ENCODE measurements around the gene GSC. TPM values are rescaled to one million over a fixed set of nuclear protein-coding genes. Genes with fewer than 3 reads are reported as not detected.
"Not testable (repeated sequence)": the region's sequence is repeated elsewhere in the genome, so short reads cannot be mapped to it uniquely, and the experiment has no call there.

GSC gene
- total RNA-seq, 2 experiments from 2014 or later = not detected

DNA sequence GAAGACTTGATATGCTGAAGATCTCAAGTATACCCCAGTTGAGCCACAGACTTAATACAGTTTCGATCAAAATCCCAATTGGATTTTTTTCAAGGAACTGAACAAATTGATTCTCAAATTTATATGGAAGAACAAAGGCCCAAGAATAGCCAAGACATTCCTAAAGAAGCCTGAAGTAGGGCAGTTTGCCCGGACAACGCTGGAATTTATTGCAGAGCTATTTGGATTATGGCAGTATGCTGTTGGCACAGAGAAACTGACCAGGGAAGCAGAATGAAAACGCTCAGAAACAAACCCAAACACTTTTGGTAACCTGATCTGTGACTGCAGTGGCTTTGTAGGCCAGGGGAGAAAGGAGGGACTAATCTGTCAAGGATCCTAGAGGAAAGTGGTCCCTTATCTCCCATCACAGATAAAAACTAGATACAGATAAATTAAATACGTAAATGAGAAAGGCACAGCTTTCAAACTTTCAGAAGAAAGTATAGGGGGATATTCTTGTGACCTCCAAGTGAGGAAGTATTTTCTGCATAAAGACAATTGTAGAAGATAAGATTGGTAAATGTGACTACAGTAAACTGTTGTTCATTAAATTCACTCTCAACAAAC is 35.9 kb upstream of the GSC start:
- POLR2A ChIA-PET = interaction anchor here (0.6 kb wide), 1 partner anchor 1176 kb away, joined by 3 read pairs; no protein-coding TSS in a partner anchor
- intact Hi-C loops (cut with micrococcal nuclease; ENCODE audit: unreplicated experiment) = no loop called here
- Histone ChIP-seq H3K4me3 (ENCODE audit: low read depth, low read length, poor library complexity, severe bottlenecking) (no peak overlapping the region), H3K79me2 (ENCODE audit: insufficient read depth, low read depth, low read length) (no peaks in the 10 kb centered on the region), H3K36me3 (ENCODE audit: insufficient read depth, low read length) (no peaks in the 10 kb centered on the region), H4K20me1 (ENCODE audit: insufficient read depth, low read length) (no peaks in the 10 kb centered on the region), H3K4me2 (ENCODE audit: low read length) (no peak overlapping the region), H3K9me3 (ENCODE audit: low read length) (no peaks in the 10 kb centered on the region), H2AFZ (ENCODE audit: low read length) (no peak overlapping the region), H3K9me2 (ENCODE audit: insufficient read depth, low read length) (no peaks in the 10 kb centered on the region), H3K4me1 (ENCODE audit: insufficient read depth, low read length, poor library complexity, severe bottlenecking) (no peaks in the 10 kb centered on the region), H3K27ac (ENCODE audit: low read depth, low read length, poor library complexity, severe bottlenecking) (no peak overlapping the region)
- CTCF ChIA-PET (ENCODE audit: unreplicated experiment) = no interaction called here
- BruUV-seq (replicated peaks) = no TSS peak
- DNase-seq (ENCODE audit: low spot score) = no peak
- no peak for TF ChIP-seq CTCF (conservative IDR thresholded peaks at IDR 0.05; ENCODE audit: low read length)
- TF ChIP-seq EZH2phosphoT487 (IDR thresholded peaks at IDR 0.05; ENCODE audit: borderline replicate concordance, low read depth, low read length) = no peak

DNA sequence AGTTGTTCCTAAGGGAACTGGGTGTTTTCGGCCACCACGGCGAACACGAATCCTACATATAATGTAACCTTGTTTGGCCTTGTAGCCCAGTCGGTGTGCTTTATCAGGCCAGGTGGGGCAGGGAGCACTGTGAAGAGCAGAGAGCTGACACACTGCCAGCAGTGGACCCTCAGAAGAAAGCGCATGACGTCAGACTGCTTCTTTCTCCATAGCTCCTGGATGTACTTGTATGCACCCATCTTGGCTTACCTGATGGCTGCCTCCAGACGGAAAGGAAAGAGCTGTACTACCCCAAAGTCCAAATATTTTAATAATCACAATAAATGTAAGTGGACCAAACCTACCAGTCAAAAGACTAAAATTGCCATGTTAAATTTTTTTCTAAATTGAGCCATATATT is 31.3 kb upstream of the GSC start:
- Histone ChIP-seq H3K9me2 (ENCODE audit: insufficient read depth, low read length) (no peaks in the 10 kb centered on the region), H3K9me3 (ENCODE audit: low read length) (no peaks in the 10 kb centered on the region), H3K79me2 (ENCODE audit: insufficient read depth, low read depth, low read length) (no peaks in the 10 kb centered on the region), H3K4me1 (ENCODE audit: insufficient read depth, low read length, poor library complexity, severe bottlenecking) (no peaks in the 10 kb centered on the region), H3K36me3 (ENCODE audit: insufficient read depth, low read length) (no peaks in the 10 kb centered on the region), H3K4me3 (ENCODE audit: low read depth, low read length, poor library complexity, severe bottlenecking) (no peak overlapping the region), H2AFZ (ENCODE audit: low read length) (no peak overlapping the region), H3K27ac (ENCODE audit: low read depth, low read length, poor library complexity, severe bottlenecking) (no peak overlapping the region), H4K20me1 (ENCODE audit: insufficient read depth, low read length) (no peaks in the 10 kb centered on the region), H3K4me2 (ENCODE audit: low read length) (no peak overlapping the region)
- TF ChIP-seq EZH2phosphoT487 (IDR thresholded peaks at IDR 0.05; ENCODE audit: borderline replicate concordance, low read depth, low read length) (no peak), CTCF (conservative IDR thresholded peaks at IDR 0.05; ENCODE audit: low read length) (no peak)
- DNase-seq (ENCODE audit: low spot score) = no peak
- BruUV-seq (replicated peaks) = no TSS peak
- CTCF ChIA-PET (ENCODE audit: unreplicated experiment) = no interaction called here
- intact Hi-C loops (cut with micrococcal nuclease; ENCODE audit: unreplicated experiment) = no loop called here
- POLR2A ChIA-PET = interaction anchor here (0.7 kb wide), 1 partner anchor 15 kb away, joined by 3 read pairs; no protein-coding TSS in a partner anchor

GRCh38 chr14:94800764-94801163 is 30.9 kb upstream of the GSC start:
- H3K4me1 ChIP-seq (ENCODE audit: insufficient read depth, low read length, poor library complexity, severe bottlenecking); BruUV-seq (replicated peaks); DNase-seq (ENCODE audit: low spot score); CTCF ChIA-PET (ENCODE audit: unreplicated experiment); H3K4me3 ChIP-seq (ENCODE audit: low read depth, low read length, poor library complexity, severe bottlenecking); H3K79me2 ChIP-seq (ENCODE audit: insufficient read depth, low read depth, low read length); H3K36me3 ChIP-seq (ENCODE audit: insufficient read depth, low read length); H2AFZ ChIP-seq (ENCODE audit: low read length); H4K20me1 ChIP-seq (ENCODE audit: insufficient read depth, low read length); H3K27ac ChIP-seq (ENCODE audit: low read depth, low read length, poor library complexity, severe bottlenecking); H3K4me2 ChIP-seq (ENCODE audit: low read length); H3K9me2 ChIP-seq (ENCODE audit: insufficient read depth, low read length); H3K9me3 ChIP-seq (ENCODE audit: low read length); intact Hi-C loops (cut with micrococcal nuclease; ENCODE audit: unreplicated experiment): not testable (repeated sequence)
- POLR2A ChIA-PET = interaction anchor here (0.7 kb wide), 1 partner anchor 16 kb away, joined by 3 read pairs; no protein-coding TSS in a partner anchor
